ENCODE measurements around the gene CD86. TPM values are rescaled to one million over a fixed set of nuclear protein-coding genes. Genes with fewer than 3 reads are reported as not detected.

CD86 gene
- total RNA-seq, 1 experiment from 2014 or later = not detected

Small RNA genes within 50 kb of the gene (small RNA-seq; reads per million reads assigned to genes)
- gene RF00019 = 0 reads per million in 2 experiments

Other genes with a start within 250 kb of the CD86 start
- gene IQCB1, start 220.3 kb upstream of the CD86 start, total RNA-seq (2014; rRNA removed; shearing (Covaris generic)) = 13.9 and 16.2 TPM in 2 replicates
- gene EAF2, start 220.2 kb upstream of the CD86 start, total RNA-seq (2014; rRNA removed; shearing (Covaris generic)) = 2.7 and 3.9 TPM in 2 replicates
- 0.05 and 1.2 TPM in 2 replicates for gene SLC15A2, start 161.0 kb upstream of the CD86 start, total RNA-seq (2014; rRNA removed; shearing (Covaris generic))
- gene ILDR1, start 33.1 kb upstream of the CD86 start, total RNA-seq (2014; rRNA removed; shearing (Covaris generic)) = not detected in 2 replicates
- not detected in 2 replicates for gene CASR, start 128.3 kb downstream of the CD86 start, total RNA-seq (2014; rRNA removed; shearing (Covaris generic))